GM23338 (cell line): ENCODE data around the gene FBXL14. TPM values are rescaled to one million over a fixed set of nuclear protein-coding genes. Genes with fewer than 3 reads are reported as not detected.

Source experiments
- CTCF ChIP-seq, 2 experiments: fragments of 200-600 bp in 1 of 2; sonication (generic) in 1 of 2; conservative IDR thresholded peaks; 2 replicates each; pipeline versions ENCODE4 v1.5.1 to v1.6.1; 2016 to 2017; ENCODE audit warnings: antibody characterized with exemption in 2 of 2, low read depth in 2 of 2, mild to moderate bottlenecking in 2 of 2, moderate library complexity in 1 of 2
- ETS1 ChIP-seq: IDR thresholded peaks from 2 replicates; pipeline ENCODE4 v1.6.1; 2016; ENCODE audit warnings: antibody characterized with exemption
- EZH2 ChIP-seq: fragments of 200-600 bp; sonication (generic); IDR thresholded peaks from one replicate; pipeline ENCODE4 v1.8.0; 2017; ENCODE audit warnings: antibody characterized with exemption, mild to moderate bottlenecking, low read depth; ENCODE audit not compliant: unreplicated experiment
- EZH2phosphoT487 ChIP-seq: fragments of 200-600 bp; sonication (generic); IDR thresholded peaks from one replicate; pipeline ENCODE4 v1.8.1; 2018; ENCODE audit warnings: antibody characterized with exemption; ENCODE audit not compliant: unreplicated experiment
- NANOG ChIP-seq: IDR thresholded peaks from 2 replicates; pipeline ENCODE4 v1.6.1; 2016; ENCODE audit warnings: antibody characterized with exemption, borderline replicate concordance
- POLR2AphosphoS5 ChIP-seq: IDR thresholded peaks from 2 replicates; pipeline ENCODE4 v1.6.1; 2016; ENCODE audit warnings: antibody characterized with exemption, low read depth
- STAT1 ChIP-seq: IDR thresholded peaks from one replicate; pipeline ENCODE4 v1.6.1; 2016; ENCODE audit warnings: antibody characterized with exemption; ENCODE audit not compliant: unreplicated experiment
- ZNF114 ChIP-seq: fragments of 250-450 bp; sonication (Bioruptor Pico); IDR thresholded peaks from 2 replicates; pipeline ENCODE4 v1.5.0; 2020; ENCODE audit warnings: mild to moderate bottlenecking, moderate library complexity
- ZNF331 ChIP-seq: fragments of 250-450 bp; sonication (Bioruptor Pico); IDR thresholded peaks from 2 replicates; pipeline ENCODE4 v1.5.0; 2020; ENCODE audit warnings: low read depth, mild to moderate bottlenecking, moderate library complexity
- ZNF462 ChIP-seq: fragments of 250-450 bp; sonication (Bioruptor Pico); IDR thresholded peaks from 2 replicates; pipeline ENCODE4 v1.5.0; 2020; ENCODE audit warnings: mild to moderate bottlenecking, moderate library complexity
- polyA plus RNA-seq: library from polyadenylated mRNA; unstranded; fragments of >200 nt; fragmentation: Nextera tagmentation; extraction: Ambion mirVana; gene quantifications from 2 replicates; pipeline ENCODE4 v1.2.1, GENCODE V29; 2016
- total RNA-seq: library from RNA; depleted of rRNA; stranded (reverse); fragments of >200 nt; shearing (Covaris generic); gene quantifications from 2 replicates; pipeline ENCODE4 v1.2.3, GENCODE V29; 2014

The FBXL14 gene
- total and polyA plus RNA-seq, 2 experiments from 2014 or later, result 0.74 to 9.4 TPM

GRCh38 chr12:1574865-1575259 lies 19.5 kb downstream of the FBXL14 start (continued):
- TF ChIP-seq ZNF462 (CRISPR knock-in tag) (no peak), ETS1 (no peak), POLR2AphosphoS5 (no peak), ZNF114 (CRISPR knock-in tag) (no peak), ZNF331 (CRISPR knock-in tag) (no peak), NANOG (no peak), CTCF (conservative IDR thresholded peaks at IDR 0.05; ENCODE audit: low read depth in 2 of 2) (no peak), EZH2phosphoT487 (no peak), EZH2 (no peak), STAT1 (no peak)
